Measurements from ENCODE around the gene MAN1A1.
"Not testable (repeated sequence)": the region's sequence is repeated elsewhere in the genome, so short reads cannot be mapped to it uniquely, and the experiment has no call there.

MAN1A1 gene

GRCh38 chr6:119303164-119303887, 46.2 kb downstream of the MAN1A1 start:
- no peak for DNase-seq (ENCODE audit: low read depth in 3 of 3)

GRCh38 chr6:119301429-119301828, 48.1 kb downstream of the MAN1A1 start:
- DNase-seq (ENCODE audit: low read depth in 3 of 3): no peak

GRCh38 chr6:119299694-119300093, 49.9 kb downstream of the MAN1A1 start:
- DNase-seq (ENCODE audit: low read depth in 3 of 3): no peak

DNA sequence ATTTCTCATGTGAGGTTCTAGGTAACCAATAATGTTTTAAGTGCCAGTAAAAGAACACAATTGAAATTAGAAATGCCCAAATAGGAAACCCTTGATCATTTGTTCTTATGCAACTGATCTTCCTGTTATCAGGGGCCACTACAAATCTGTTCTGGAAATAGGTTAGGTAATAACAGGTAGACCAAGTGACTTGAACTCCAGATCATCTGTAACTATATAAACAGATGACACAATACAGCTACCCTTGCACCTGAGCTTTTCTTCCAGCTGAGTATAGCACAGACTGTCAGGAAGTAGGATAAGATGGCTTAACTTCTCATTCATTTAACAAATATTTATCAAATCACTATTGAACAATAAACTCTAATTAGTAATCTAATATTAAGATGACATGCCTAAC, 52.5 kb downstream of the MAN1A1 start:
- DNase-seq (ENCODE audit: low read depth in 3 of 3): no peak

- DNase-seq (ENCODE audit: low read depth in 3 of 3): no peak
These were observed 53.2 kb downstream of the MAN1A1 start for GRCh38 chr6:119296036-119297035.

GRCh38 chr6:119294984-119295383, 54.6 kb downstream of the MAN1A1 start:
- DNase-seq (ENCODE audit: low read depth in 3 of 3): no peak

DNA sequence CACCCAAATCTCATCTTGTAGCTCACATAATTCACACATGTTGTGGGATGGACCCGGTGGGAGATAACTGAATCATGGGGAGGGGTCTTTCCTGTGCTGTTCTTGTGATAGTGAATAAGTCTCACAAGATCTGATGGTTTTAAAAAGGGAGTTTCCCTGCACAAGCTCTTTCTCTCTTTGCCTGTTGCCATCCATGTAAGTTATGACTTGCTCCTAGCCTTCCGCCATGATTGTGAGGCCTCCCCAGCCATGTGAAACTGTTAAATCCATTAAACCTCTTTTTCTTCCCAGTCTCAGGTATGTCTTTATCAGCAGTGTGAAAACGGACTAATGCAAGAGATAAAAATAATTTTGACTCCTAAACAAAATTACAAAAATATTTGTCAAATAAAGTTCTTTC, 58.5 kb downstream of the MAN1A1 start:
- DNase-seq (ENCODE audit: low read depth in 3 of 3): not testable (repeated sequence)

DNA sequence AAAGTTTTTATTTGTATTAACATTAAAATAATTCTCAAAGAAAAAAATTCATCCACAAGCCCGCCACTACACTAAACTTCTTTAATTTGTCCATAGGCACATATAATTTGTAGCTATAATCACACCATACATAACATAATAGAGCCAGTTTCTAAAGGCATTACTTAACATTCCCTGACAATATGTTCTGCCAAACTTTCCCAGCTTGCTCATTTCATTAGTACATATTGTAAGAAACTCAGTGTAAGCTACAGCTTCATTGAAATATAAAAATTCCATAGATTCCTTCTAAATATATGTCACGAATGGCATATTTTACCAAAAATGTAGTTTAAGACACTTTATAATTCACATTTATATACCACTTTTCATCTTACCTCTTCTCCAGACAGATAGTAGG, 59.3 kb downstream of the MAN1A1 start:
- DNase-seq (ENCODE audit: low read depth in 3 of 3): no peak

DNA sequence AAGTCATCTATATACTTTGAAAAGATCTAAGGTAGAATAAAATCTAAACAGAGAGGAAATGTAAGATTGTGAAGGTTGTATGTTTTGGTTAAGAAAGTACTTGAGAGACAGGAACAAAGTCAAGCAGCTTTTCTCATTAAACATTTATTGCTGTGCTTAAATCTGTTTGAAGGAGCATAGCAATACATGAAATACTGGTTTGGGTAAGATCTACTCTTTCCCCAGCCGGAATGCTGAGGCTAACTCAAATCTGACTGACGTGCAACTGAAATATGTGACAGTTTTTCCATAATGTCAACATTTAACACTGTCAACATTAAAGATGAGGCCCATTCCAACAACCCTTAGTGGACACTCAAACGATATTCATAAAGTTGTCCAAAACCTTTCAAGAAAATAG, 59.9 kb downstream of the MAN1A1 start:
- no peak for DNase-seq (ENCODE audit: low read depth in 3 of 3)

- DNase-seq (ENCODE audit: low read depth in 3 of 3): no peak
These were observed 63.5 kb downstream of the MAN1A1 start for GRCh38 chr6:119285908-119286625.

GRCh38 chr6:119284861-119285521, 64.6 kb downstream of the MAN1A1 start:
- DNase-seq (ENCODE audit: low read depth in 3 of 3): no peak

- no peak for DNase-seq (ENCODE audit: low read depth in 3 of 3)
These were observed 65.5 kb downstream of the MAN1A1 start for GRCh38 chr6:119283979-119284545.

GRCh38 chr6:119283214-119283613, 66.3 kb downstream of the MAN1A1 start:
- DNase-seq (ENCODE audit: low read depth in 3 of 3): no peak

DNA sequence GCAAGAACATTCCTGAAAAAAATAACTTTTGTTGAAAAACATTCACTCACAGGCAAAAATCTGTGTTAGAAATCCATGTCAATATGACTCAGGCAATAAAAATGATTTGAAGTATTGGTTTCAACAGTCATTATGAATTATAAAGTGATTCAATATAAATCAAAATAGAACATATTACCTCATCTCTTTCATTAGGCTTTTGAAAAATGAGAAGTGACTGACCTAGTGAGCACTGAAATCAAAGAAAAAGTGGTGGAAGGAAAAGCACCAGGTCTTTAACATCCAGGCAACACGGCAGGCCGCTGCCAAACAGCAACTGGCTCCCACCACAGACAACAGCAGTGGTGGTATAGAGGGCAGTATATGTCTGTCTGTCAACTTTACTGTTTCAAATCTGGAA, 68.9 kb downstream of the MAN1A1 start:
- no peak for DNase-seq (ENCODE audit: low read depth in 3 of 3)

DNA sequence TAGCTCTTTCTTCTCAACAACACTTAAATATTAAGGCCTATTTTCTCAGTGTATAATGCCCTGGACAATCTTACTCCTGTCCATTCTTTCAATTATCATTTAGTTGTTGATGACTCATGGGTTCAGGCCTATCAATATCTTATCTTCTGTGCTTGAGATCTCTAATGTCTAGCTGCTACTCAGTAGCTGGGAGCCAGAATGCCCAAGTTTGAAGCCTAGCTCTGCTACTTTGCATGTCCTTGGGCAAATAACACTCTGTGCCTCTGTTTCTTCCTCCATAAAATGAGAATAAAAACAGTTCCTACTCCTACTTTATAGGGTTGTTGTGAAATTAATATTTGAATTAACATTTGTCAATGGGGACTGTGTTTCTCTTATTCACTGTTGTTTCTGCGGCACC, 69.5 kb downstream of the MAN1A1 start:
- DNase-seq (ENCODE audit: low read depth in 3 of 3): no peak

DNA sequence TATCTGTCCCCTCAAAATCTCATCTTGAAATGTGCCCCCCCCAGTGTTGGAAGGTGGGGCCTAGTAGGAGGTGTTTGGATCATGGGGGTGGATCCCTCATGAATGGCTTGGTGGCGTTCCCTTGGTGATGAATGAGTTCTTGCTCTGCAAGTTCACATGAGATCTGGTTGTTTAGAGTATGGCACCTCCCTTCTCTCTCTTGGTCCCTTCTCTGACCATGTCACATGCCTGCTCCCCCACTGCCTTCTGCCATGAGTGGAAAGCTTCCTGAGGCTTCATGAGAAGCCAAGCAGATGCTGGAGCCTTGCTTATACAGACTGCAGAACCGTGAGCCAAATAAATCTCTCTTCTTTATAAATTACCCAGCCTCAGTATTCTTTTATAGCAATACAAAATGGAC, 70.9 kb downstream of the MAN1A1 start:
- no peak for DNase-seq (ENCODE audit: low read depth in 3 of 3)

DNA sequence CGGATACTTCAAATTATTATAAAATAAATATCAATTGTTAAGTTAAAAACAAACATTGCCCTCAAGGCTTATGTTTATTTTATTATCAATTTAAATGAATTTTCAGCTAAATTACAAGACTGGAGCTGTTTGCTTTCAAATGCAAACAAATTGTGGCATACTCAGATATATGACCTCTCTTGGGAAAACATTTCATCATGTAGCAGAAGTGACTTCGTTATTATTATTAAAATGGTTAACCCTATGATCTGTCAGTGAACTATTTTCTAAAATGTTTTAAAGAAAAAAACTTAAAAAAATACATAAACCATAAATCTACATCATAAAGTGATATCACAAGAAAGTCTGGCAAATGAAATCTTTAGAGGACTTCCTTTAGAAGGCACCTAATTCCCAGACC, 72.5 kb downstream of the MAN1A1 start:
- DNase-seq (ENCODE audit: low read depth in 3 of 3): no peak

- DNase-seq (ENCODE audit: low read depth in 3 of 3): no peak
These were observed 73.3 kb downstream of the MAN1A1 start for GRCh38 chr6:119276211-119276610.

- DNase-seq (ENCODE audit: low read depth in 3 of 3): no peak
These were observed 75.4 kb downstream of the MAN1A1 start for GRCh38 chr6:119274197-119274595.

GRCh38 chr6:119273272-119274196, 76.0 kb downstream of the MAN1A1 start:
- DNase-seq (ENCODE audit: low read depth in 3 of 3): no peak
